ENCODE results near the gene NCAPH2.

DNA sequence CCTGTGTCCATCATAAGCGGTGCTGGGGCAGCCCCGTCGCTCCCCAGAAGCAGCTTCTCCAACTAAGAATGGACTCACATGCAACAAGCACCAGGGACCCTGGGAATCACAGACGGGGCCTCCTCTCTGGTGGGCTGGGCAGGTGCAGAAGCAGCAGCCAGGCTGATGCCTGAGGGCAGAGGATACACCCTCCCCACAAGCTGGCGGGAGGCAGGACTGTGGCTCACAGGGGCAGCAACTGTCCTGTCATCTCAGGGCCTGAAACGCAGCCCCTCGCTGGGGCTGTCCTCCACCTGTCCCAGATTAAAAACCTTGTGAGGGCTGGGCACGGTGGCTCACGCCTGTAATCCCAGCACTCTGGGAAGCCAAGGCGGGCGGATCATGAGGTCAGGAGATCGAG, 30.1 kb upstream of the NCAPH2 start:
- no peak for TF ChIP-seq ZNF460 (CRISPR knock-in tag; IDR thresholded peaks at IDR 0.05; ENCODE audit: borderline replicate concordance)
- no peak for TF ChIP-seq HMG20A (CRISPR knock-in tag; IDR thresholded peaks at IDR 0.05; ENCODE audit: borderline replicate concordance)
- TF ChIP-seq ZNF790 (CRISPR knock-in tag; IDR thresholded peaks at IDR 0.05; ENCODE audit: borderline replicate concordance) = no peak
- TF ChIP-seq STAT5B (CRISPR knock-in tag; IDR thresholded peaks at IDR 0.05) = no peak
- TF ChIP-seq ZNF7 (CRISPR knock-in tag; IDR thresholded peaks at IDR 0.05) = no peak
- TF ChIP-seq, protein P1, sequence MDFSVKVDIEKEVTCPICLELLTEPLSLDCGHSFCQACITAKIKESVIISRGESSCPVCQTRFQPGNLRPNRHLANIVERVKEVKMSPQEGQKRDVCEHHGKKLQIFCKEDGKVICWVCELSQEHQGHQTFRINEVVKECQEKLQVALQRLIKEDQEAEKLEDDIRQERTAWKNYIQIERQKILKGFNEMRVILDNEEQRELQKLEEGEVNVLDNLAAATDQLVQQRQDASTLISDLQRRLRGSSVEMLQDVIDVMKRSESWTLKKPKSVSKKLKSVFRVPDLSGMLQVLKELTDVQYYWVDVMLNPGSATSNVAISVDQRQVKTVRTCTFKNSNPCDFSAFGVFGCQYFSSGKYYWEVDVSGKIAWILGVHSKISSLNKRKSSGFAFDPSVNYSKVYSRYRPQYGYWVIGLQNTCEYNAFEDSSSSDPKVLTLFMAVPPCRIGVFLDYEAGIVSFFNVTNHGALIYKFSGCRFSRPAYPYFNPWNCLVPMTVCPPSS (IDR thresholded peaks at IDR 0.05) = no peak
- TF ChIP-seq ZBTB7A (CRISPR knock-in tag; IDR thresholded peaks at IDR 0.05) = no peak
- TF ChIP-seq, protein P2, sequence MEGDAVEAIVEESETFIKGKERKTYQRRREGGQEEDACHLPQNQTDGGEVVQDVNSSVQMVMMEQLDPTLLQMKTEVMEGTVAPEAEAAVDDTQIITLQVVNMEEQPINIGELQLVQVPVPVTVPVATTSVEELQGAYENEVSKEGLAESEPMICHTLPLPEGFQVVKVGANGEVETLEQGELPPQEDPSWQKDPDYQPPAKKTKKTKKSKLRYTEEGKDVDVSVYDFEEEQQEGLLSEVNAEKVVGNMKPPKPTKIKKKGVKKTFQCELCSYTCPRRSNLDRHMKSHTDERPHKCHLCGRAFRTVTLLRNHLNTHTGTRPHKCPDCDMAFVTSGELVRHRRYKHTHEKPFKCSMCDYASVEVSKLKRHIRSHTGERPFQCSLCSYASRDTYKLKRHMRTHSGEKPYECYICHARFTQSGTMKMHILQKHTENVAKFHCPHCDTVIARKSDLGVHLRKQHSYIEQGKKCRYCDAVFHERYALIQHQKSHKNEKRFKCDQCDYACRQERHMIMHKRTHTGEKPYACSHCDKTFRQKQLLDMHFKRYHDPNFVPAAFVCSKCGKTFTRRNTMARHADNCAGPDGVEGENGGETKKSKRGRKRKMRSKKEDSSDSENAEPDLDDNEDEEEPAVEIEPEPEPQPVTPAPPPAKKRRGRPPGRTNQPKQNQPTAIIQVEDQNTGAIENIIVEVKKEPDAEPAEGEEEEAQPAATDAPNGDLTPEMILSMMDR (CRISPR knock-in tag; IDR thresholded peaks at IDR 0.05) = no peak
- no peak for TF ChIP-seq HDAC1 (CRISPR knock-in tag; IDR thresholded peaks at IDR 0.05)
- no peak for TF ChIP-seq CBX5 (CRISPR knock-in tag; IDR thresholded peaks at IDR 0.05; ENCODE audit: borderline replicate concordance)
- no peak for TF ChIP-seq POLR2AphosphoS5 (IDR thresholded peaks at IDR 0.05; ENCODE audit: low read depth, low read length)

Data from HepG2 (cell line).